Hematopoietic multipotent progenitor cell treated with erythropoietin and hydrocortisone succinate and interleukin-3 and kit ligand, for 4 days (in vitro differentiated cells): ENCODE measurements around the gene SOX21.
"Not testable (repeated sequence)": the region's sequence is repeated elsewhere in the genome, so short reads cannot be mapped to it uniquely, and the experiment has no call there.

Experiments used
- DNase-seq: peaks from one replicate; pipeline ENCODE4 v3.0.0-alpha.2; 2015

The SOX21 gene

DNA sequence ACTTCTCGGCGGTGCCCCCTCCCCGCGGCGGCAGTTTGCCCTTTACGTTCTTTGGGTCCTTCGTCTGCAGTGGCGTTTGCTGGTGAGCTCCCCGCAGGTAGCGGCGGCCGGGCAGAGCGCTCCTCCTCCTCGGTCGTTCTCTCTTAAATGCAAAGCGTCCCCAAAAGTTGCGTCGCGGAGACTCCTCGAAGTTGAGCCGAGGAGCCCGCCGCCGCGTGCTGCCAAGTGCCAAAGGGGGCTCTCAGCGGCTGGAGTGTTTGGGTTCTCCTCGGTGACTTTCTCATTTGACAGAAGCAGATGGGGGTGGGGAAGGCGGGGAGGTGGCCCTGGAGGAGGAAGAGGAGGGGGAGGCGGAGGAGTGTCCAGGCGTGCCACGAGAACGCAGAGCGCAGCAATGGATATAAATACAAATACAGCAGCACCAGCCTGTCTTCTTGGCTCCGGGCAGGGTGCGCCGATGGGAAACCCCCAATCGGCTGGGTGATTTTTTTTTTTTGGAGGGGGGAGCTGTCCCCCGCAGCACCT is at the start of gene SOX21:
Gene SOX21 (minus strand): TSS at position 259 of the 525 bp plus-strand sequence. CDS start 496 bp downstream, outside the sequence.
- peak; percentile 48 for DNase-seq

- no peak for DNase-seq
Observed at GRCh38 chr13:94761407-94761806, 49.1 kb upstream of the SOX21 start.

GRCh38 chr13:94759120-94759728 is 46.9 kb upstream of the SOX21 start:
- DNase-seq, result no peak

GRCh38 chr13:94758436-94758960 is 46.2 kb upstream of the SOX21 start:
- no peak for DNase-seq

- DNase-seq, result no peak
Observed at GRCh38 chr13:94753327-94753726, 41.0 kb upstream of the SOX21 start.

DNA sequence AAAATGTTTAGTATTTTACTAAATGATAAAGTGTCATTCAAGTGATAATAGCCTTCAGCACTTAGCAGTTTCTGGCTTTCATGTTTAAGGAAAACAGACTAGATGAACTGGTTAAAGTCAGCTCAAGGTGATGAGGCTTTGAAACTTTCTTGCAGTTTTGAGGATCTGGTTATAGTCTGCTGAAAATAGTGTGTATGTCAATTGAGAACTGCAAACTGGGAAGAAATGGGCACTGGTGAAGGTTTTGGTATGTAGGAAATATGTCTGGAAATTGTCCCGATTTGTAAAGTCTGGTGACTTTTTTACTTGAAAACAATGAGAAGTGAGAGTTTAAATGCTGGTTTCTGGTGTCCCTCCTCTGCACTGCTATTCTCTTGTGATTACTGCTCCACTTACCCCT is 36.8 kb upstream of the SOX21 start:
- no peak for DNase-seq

DNA sequence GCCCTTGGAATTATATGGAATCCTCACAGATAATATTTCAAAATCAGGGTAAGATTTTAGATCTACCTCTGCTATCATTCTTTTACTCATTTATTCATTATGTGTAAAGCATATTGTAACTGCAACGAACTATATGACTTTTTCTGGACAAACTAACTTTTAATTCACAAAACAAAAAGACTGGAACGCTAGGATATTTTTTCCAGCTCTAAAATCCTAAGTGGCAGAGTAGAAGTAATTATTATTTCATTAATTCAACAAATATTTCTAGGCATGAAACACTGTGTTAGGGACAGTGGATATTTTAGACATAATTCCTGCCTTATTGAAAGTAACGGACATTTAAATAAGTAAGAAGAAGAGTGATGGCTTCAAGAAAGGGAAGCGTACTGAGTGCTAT is 26.9 kb upstream of the SOX21 start:
- DNase-seq, result no peak

- DNase-seq, result no peak
Observed at GRCh38 chr13:94731028-94731427, 18.7 kb upstream of the SOX21 start.

- DNase-seq, result not testable (repeated sequence)
Observed at GRCh38 chr13:94729941-94730340, 17.6 kb upstream of the SOX21 start.

DNA sequence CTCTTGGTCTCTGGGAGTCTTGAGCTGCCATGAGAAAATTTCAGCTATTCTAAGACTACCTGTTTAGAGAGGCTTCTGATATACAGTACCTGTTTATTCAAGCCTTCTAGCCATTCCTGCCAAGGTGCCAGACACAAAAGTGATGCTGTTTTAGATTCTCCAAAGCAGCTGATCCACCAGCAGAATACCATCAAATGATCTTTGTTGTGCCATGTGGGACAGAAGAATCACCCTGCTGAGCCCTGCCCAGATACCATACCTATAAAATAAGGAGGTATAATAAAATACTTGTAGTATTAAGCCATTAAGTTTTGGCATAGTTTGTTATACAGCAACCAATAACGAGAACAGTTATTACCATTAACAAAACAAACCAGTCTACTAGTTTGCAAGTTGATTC is 14.1 kb upstream of the SOX21 start:
- DNase-seq, result no peak

- DNase-seq, result no peak
Observed at GRCh38 chr13:94722609-94723345, 10.4 kb upstream of the SOX21 start.

DNA sequence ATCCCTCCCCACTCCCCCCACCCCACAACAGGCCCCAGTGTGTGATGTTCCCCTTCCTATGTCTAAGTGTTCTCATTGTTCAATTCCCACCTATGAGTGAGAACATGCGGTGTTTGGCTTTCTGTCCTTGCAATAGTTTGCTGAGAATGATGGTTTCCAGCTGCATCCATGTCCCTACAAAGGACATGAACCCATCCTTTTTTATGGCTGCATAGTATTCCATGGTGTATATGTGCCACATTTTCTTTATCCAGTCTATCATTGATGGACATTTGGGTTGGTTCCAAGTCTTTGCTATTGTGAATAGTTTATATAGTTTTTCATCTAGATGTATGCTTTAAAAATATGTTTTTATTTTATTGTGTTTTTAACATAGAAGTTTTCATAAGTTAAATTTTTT is 6.4 kb upstream of the SOX21 start:
- not testable (repeated sequence) for DNase-seq

GRCh38 chr13:94717916-94718315 is 5.6 kb upstream of the SOX21 start:
- no peak for DNase-seq

GRCh38 chr13:94716016-94716415 is 3.7 kb upstream of the SOX21 start:
- peak; percentile 62 for DNase-seq

GRCh38 chr13:94713561-94714182 is 1.3 kb upstream of the SOX21 start:
- no peak for DNase-seq

GRCh38 chr13:94712812-94713560 is 641 bp upstream of the SOX21 start:
- peak; percentile 65 for DNase-seq

DNA sequence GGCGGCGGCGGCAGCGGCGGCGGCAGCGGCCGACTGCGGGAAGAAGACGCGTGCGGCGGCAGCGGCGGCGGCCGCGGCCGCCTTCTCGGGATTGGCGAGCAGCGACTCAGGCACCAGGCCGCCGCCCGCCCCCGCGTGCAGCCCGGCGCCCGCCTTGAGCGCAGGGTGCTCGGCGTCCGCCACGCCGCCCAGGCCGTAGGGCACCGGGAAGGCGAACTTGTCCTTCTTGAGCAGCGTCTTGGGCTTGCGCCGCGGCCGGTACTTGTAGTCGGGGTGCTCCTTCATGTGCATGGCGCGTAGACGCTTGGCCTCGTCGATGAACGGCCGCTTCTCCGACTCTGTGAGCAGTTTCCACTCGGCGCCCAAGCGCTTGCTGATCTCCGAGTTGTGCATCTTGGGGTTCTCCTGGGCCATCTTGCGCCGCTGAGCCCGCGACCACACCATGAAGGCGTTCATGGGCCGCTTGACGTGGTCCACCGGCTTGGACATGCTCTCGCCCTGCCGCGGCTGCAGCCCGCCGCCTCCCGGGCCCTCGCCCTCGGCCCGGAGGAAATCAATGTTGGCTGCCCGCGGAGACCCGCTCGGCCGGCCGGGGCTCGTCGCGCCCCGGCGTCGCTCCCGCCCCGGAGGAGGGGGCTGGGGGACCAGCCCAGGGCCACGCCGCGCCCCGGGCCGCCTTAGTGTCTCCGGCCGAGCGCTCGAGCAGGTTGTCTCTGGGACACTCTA is 621 bp downstream of the SOX21 start:
- DNase-seq, result peak; percentile 67

GRCh38 chr13:94710881-94711560 is 1.3 kb downstream of the SOX21 start:
- peak; percentile 76 for DNase-seq

DNA sequence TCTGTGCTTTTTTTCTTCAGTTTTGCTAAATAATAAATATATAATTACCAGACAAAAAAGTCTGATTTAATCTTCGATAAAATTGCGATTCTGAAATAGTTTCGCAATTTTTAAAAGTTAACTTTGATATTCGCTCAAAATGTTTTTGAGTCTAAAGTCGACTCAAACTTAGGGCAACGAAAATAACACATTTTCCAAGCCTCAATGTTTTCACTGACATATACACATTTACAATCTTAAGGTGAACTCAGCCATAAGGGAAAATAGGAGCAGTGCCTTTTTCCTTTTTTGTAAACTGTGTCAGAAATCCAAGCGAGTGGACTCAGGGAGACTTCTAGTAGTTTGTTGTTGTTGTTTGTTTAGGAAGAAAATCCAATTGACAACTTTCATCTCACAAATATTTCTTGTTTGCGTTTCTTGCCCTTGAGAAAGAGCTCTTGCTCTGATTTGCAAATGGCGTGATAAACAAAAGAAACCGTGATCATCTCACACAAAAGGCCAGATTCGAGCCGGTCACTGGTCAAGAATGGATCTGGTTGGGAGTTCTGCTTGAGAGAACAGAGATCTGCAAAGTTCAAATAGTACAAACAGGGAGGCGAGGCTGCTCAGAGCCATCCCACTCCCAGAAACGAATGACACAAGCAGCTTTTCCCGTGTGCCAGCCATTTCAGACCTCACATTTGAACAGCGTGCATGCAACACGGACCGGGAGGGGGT is 2.1 kb downstream of the SOX21 start:
- no peak for DNase-seq

GRCh38 chr13:94709001-94709834 is 3.1 kb downstream of the SOX21 start:
- no peak for DNase-seq
